Activated T-helper 9 cell treated with anti-CD3 and anti-CD28 coated beads, Interleukin-2, amount 50 U/mL, for 16 hours (primary cell): Measurements from ENCODE around the gene PCDHGB1.
"Not testable (repeated sequence)": the region's sequence is repeated elsewhere in the genome, so short reads cannot be mapped to it uniquely, and the experiment has no call there.

Experiments used
- DNase-seq: peaks from one replicate; pipeline ENCODE4 v3.0.0-alpha.2; 2020; ENCODE audit warnings: low read depth

PCDHGB1 gene

DNA sequence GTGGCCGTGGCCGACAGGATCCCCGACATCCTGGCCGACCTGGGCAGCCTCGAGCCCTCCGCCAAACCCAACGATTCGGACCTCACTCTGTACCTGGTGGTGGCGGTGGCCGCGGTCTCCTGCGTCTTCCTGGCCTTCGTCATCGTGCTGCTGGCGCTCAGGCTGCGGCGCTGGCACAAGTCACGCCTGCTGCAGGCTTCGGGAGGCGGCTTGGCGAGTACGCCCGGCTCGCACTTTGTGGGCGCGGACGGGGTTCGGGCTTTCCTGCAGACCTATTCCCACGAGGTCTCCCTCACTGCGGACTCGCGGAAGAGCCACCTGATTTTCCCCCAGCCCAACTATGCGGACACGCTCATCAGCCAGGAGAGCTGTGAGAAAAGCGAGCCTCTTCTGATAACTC is 3.9 kb upstream of the PCDHGB1 start:
- not testable (repeated sequence) for DNase-seq

DNA sequence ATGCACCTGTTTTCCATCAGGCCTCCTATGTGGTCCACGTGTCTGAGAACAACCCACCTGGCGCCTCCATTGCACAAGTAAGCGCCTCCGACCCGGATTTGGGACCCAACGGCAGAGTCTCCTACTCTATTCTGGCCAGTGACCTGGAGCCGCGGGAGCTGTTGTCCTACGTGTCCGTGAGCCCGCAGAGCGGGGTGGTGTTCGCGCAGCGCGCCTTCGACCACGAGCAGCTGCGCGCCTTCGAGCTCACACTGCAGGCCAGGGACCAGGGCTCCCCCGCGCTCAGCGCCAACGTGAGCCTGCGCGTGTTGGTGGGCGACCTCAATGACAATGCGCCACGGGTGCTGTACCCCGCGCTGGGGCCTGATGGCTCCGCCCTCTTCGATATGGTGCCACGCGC is 1.7 kb downstream of the PCDHGB1 start:
- no peak for DNase-seq

DNA sequence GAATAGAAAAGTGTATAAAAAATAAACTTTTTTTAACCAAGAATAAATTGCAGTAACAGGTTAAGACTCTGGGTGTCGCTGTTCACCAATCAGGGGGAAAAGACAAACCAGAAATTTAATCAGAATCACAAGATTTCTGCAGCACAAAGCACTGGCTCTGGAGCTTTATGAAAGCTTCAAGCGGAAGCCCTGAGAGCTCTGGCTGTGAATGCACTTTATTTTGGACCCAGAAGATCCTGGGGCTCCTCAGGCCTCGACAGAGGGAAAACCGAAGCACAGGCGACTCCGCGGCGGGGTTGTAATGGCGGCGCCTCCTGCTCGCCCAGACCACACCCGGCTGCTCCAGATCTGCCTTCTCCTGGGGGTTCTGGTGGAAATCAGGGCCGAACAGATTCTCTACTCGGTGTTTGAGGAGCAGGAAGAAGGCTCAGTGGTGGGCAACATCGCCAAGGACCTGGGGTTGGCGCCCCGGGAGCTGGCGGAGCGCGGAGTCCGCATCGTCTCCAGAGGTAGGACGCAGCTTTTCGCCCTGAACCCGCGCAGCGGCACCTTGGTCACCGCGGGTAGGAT is 5.1 kb downstream of the PCDHGB1 start, which contains the start of gene PCDHGA4:
PCDHGA4 (plus strand) TSS at position 122 of the 570 bp plus-strand sequence; CDS start at position 209, 87 bp downstream.
- DNase-seq, result no peak

DNA sequence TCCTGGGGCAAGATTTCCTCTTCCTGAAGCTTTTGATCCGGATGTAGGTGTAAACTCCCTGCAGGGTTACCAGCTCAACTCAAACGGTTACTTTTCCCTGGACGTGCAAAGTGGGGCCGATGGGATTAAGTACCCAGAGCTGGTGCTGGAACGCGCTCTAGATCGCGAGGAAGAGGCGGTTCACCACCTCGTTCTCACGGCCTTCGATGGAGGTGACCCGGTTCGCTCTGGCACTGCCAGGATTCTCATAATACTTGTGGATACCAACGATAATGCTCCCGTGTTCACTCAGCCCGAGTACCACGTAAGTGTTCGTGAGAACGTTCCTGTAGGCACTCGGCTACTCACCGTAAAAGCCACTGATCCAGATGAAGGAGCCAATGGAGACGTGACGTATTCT is 5.7 kb downstream of the PCDHGB1 start:
- DNase-seq, result no peak

DNA sequence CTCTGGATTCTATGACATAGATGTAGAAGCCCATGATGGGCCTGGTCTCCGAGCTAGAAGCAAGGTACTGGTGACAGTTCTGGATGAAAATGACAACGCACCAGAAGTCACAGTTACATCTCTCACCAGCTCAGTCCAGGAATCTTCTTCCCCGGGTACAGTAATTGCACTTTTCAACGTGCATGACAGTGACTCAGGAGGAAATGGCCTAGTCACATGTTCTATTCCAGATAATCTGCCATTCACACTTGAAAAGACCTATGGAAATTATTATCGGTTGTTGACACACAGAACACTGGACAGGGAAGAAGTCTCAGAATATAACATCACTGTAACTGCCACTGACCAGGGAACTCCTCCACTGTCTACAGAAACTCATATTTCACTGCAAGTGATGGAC is 6.2 kb downstream of the PCDHGB1 start:
- no peak for DNase-seq

DNA sequence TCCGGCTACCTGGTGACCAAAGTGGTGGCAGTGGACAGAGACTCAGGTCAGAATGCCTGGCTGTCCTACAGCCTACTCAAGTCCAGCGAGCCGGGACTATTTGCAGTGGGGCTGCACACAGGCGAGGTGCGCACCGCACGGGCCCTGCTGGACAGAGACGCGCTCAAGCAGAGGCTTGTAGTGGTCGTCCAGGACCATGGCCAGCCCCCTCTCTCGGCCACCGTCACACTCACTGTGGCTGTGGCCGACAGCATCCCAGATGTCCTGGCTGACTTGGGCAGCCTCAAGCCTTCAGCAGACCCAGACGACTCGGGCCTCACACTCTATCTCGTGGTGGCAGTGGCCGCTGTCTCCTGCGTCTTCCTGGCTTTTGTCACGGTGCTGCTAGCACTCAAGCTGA is 7.1 kb downstream of the PCDHGB1 start:
- no peak for DNase-seq

DNA sequence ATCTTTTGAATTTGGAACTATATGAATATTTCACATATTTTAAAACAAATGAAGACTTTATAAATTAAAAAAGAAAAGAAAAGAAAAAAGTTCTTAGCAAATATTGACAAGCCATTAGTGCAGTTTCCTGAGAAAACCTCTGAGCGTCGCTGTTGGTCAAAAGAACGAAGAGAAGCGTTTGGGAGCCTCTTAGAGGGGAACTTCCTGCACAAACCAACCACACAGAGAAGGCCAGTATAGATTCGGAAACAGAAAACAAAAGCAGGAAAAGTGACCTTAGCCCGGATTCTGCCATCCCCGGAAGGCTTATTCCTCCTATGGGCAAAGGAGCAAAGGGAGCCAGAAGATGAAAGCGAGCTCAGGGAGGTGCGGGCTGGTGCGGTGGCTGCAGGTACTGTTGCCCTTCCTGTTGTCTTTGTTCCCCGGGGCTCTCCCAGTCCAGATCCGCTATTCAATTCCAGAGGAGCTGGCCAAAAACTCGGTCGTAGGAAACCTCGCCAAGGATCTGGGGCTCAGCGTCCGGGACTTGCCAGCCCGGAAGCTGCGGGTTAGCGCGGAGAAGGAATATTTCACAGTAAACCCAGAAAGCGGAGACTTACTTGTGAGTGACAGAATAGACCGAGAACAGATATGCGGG is 10.0 kb downstream of the PCDHGB1 start, which contains the start of gene PCDHGB2:
PCDHGB2 (plus strand) TSS at position 205 of the 637 bp plus-strand sequence; CDS start at position 347, 142 bp downstream.
- no peak for DNase-seq

DNA sequence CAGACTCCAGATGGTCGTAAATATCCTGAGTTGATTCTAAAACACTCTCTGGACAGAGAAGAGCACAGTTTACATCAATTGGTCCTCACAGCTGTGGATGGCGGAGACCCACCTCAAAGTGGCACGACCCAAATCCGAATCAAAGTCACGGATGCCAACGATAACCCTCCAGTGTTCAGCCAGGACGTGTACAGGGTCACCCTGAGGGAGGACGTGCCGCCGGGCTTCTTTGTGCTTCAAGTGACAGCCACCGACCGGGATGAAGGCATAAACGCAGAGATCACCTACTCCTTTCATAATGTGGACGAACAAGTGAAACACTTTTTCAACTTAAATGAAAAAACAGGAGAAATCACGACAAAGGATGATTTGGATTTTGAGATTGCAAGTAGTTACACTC is 10.8 kb downstream of the PCDHGB1 start:
- DNase-seq, result no peak

DNA sequence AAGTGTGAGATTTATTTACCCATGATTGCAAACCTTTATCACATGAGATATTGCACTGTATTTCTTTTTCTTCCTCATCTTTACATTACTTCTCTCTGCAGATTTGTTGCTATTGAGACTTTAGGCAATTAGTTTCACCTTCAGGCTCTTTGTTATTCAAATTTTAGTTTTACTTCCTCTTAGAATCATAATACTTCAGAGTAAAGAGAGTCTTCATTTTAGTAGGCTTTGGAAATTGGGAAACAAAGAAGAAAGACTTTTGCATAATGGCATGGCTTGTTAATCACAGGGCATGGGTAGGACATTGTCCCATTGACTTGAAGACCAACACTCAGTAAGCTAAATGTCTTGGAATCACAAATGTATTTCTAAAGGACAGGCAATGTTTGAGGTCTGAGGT is 12.8 kb downstream of the PCDHGB1 start:
- DNase-seq, result no peak

DNA sequence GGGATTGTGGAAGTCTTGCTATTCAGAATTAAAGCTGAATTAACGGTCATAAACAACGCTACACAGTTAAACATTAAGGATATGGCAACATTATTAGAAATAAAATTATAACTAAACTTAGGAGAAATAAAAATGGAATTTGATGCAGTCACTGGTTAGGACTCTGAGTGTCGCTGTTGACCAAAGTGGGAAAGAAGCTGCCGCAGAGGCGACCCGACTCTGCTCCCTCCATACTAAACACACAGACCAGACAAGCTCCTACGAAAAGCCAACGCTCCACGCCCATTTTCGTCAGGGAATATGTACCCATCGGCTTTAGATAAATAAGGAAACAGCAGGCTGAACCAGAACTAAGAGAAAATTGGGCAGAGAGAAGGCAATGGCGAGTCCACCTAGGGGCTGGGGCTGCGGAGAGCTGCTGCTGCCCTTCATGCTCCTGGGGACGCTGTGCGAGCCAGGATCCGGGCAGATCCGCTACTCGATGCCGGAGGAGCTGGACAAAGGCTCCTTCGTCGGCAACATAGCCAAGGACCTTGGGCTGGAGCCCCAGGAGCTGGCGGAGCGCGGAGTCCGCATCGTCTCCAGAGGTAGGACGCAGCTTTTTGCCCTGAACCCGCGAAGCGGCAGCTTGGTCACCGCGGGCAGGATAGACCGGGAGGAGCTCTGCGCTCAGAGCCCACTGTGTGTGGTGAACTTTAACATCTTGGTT is 14.2 kb downstream of the PCDHGB1 start, which contains the start of gene PCDHGA5:
PCDHGA5 (plus strand) TSS at position 211 of the 709 bp plus-strand sequence; CDS start at position 380, 169 bp downstream.
- DNase-seq, result no peak

DNA sequence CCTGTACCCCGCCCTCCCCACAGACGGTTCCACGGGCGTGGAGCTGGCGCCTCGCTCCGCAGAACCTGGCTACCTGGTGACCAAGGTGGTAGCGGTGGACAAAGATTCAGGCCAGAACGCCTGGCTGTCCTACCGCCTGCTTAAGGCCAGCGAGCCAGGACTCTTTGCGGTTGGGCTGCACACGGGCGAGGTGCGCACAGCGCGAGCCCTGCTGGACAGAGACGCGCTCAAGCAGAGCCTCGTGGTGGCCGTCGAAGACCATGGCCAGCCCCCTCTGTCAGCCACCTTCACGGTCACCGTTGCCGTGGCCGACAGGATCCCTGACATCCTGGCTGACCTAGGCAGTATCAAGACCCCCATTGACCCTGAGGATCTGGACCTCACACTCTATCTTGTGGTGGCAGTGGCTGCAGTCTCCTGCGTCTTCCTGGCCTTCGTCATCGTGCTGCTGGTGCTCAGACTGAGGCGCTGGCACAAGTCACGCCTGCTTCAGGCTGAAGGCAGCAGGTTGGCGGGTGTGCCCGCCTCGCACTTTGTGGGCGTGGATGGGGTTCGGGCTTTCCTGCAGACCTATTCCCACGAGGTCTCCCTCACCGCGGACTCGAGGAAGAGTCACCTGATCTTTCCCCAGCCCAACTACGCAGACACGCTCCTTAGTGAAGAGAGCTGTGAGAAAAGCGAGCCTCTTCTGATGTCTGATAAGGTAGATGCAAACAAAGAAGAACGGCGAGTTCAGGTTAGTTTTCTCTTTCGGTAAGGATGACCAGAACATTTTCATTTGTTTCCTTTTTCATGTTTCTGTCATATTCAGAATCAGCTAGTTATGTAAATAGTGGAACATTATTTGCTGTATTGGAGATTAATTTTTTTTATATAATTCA is 16.4 kb downstream of the PCDHGB1 start:
- no peak for DNase-seq

DNA sequence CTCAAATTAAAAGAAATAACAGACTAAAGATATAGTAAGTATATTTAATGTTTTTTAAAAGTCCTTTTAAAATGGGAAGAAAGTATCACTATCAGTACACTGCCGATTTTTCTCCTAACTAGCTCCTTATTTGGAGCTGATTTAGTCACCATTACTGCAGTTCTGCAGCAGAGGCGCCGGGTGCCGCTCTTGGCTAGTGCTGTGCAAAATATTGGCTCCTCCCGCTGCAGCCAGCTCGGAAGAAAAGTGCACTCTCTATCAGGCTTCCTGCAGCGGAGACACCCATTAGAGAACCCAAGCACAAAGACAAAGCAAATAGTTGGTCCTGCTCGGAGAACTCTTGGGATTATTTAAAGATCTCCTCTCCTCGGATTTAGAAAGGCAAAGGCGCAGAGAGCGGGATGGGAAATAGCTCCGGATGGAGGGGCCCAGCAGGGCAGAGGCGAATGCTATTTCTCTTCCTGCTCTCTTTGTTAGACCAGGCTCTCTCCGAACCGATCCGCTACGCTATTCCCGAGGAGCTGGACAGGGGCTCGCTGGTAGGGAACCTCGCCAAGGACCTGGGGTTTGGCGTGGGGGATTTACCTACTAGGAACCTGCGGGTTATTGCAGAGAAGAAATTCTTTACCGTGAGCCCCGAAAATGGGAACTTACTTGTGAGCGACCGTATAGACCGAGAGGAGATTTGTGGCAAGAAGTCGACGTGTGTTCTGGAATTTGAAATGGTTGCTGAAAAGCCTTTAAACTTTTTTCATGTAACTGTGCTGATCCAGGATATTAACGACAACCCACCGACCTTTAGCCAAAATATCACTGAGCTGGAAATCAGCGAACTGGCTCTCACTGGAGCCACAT is 20.3 kb downstream of the PCDHGB1 start, which contains the start of gene PCDHGB3:
PCDHGB3 (plus strand) TSS at position 249 of the 855 bp plus-strand sequence; CDS start at position 402, 153 bp downstream.
- DNase-seq, result no peak

DNA sequence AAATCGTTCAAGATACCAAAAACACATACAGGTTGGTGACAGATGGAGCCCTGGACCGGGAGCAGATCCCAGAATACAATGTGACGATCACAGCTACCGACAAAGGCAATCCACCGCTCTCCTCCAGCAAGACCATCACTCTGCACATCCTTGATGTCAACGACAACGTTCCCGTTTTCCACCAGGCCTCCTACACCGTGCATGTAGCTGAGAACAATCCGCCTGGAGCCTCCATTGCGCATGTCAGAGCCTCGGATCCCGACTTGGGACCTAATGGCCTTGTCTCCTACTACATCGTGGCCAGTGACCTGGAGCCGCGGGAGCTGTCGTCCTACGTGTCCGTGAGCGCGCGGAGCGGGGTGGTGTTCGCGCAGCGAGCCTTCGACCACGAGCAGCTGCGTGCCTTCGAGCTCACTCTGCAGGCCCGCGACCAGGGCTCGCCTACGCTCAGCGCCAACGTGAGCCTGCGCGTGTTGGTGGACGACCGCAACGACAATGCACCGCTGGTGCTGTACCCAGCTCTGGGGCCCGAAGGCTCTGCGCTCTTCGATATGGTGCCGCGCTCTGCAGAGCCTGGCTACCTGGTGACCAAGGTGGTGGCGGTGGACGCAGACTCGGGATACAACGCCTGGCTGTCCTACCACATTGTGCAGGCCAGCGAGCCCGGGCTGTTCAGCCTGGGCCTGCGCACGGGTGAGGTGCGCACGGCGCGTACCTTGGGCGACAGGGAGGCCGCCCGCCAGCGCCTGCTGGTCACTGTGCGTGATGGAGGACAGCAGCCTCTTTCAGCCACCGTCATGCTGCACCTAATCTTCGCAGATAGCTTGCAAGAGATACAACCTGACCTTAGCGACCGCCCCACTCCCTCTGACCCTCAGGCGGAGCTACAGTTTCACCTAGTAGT is 21.9 kb downstream of the PCDHGB1 start:
- DNase-seq, result no peak

DNA sequence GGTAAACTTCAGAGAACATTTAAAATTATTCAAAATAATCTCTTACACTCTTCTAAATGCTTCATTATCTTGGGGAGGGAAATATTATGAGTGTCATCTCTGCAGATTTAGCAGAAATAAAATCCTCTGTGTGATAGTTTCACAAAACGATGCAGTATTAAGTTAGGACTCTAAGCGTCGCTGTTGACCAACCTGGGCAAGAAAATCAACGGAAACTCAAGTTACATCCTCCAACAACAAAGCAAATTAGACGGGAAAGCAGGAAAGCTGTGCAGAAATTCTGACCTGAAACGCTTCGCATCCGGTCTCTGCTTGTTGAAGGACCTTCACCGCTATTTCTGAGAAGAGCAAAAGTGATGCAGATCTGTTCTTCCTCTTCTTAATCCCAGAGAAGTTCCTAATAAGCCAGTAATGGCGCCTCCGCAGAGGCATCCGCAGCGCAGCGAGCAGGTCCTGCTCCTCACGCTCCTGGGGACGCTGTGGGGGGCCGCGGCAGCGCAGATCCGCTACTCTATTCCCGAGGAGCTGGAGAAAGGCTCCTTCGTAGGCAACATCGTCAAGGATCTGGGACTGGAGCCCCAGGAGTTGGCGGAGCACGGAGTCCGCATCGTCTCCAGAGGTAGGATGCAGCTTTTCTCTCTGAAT is 23.9 kb downstream of the PCDHGB1 start, which contains the start of gene PCDHGA6:
PCDHGA6 (plus strand) TSS at position 219 of the 645 bp plus-strand sequence; CDS start at position 412, 193 bp downstream.
- no peak for DNase-seq

DNA sequence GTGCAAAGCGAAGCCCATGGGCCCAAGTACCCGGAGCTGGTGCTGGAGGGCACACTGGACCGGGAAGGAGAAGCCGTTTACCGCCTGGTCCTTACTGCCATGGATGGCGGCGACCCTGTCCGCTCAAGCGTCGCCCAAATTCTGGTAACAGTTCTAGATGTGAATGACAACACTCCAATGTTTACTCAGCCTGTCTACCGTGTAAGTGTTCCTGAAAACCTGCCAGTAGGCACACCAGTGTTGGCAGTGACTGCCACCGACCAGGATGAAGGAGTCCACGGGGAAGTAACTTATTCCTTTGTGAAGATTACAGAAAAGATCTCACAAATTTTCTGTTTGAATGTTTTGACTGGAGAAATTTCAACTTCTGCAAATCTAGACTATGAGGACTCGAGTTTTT is 24.7 kb downstream of the PCDHGB1 start:
- DNase-seq, result no peak

DNA sequence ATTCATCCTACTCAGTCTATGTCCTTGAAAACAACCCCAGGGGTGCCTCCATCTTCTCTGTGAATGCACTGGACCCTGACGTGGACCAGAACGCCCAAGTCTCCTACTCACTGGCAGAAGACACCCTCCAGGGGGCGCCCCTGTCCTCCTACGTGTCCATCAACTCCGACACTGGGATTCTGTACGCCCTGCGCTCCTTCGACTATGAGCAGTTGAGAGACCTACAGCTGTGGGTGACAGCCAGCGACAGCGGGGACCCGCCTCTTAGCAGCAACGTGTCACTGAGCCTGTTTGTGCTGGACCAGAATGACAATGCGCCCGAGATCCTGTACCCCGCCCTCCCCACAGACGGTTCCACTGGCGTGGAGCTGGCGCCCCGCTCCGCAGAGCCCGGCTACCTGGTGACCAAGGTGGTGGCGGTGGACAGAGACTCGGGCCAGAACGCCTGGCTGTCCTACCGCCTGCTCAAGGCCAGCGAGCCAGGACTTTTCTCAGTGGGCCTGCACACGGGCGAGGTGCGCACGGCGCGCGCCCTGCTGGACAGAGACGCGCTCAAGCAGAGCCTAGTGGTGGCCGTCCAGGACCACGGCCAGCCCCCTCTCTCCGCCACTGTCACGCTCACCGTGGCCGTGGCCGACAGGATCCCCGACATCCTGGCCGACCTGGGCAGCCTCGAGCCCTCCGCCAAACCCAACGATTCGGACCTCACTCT is 25.7 kb downstream of the PCDHGB1 start:
- not testable (repeated sequence) for DNase-seq

DNA sequence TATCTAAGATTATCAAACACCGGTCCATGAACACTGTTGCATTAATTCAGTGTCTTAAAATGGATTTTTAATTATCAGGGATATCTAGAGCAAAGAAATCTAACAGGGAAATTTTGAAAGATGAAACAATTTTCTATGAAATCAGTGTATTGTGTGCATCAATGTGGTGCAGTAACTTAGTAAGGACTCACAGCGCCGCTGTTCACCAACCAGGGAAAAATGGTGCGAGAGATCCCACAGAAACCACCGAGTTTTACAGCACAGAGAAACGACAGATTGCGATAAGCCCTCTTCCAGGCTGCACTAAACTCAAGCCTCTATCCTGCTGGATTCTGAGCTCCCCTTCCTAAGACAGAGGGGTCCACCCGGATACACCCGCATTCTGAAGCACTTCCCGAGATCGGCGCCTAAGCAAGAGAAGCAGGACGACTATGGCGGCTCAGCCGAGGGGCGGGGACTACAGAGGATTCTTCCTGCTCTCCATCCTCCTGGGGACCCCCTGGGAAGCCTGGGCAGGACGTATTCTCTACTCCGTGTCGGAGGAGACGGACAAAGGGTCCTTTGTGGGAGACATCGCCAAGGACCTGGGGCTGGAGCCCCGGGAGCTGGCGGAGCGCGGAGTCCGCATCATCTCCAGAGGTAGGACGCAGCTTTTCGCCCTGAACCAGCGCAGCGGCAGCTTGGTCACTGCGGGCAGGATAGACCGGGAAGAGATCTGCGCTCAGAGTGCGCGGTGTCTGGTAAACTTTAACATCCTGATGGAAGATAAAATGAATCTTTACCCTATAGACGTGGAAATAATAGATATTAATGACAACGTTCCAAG is 32.8 kb downstream of the PCDHGB1 start, which contains the start of gene PCDHGA7:
PCDHGA7 (plus strand) TSS at position 274 of the 826 bp plus-strand sequence; CDS start at position 432, 158 bp downstream.
- no peak for DNase-seq
